Frontal cortex (tissue), 4 donors: ENCODE measurements around the gene ADAMTS2. TPM values are rescaled to one million over a fixed set of nuclear protein-coding genes. Genes with fewer than 3 reads are reported as not detected.

Experiments used
- DNase-seq, 2 donors: peaks; one replicate each; pipeline ENCODE4 v3.0.0; 2012; ENCODE audit warnings: low spot score in 2 of 2
- FAIRE-seq: peaks from 2 replicates; lab custom pipeline; 2012; peaks lifted over from hg19 to GRCh38; lab: Jason Lieb, UNC
- total RNA-seq: library from RNA; depleted of rRNA; stranded (reverse); fragments of >200 nt; gene quantifications from one replicate; pipeline ENCODE4 v1.2.3, GENCODE V29; 2014
- donor health status: control.
- donor health status: control.
- donor health status: control.

ADAMTS2 gene
- total RNA-seq, 1 donor from 2014 or later = 3.3 TPM

- DNase-seq (no peak), FAIRE-seq (no peak)
These were observed 1.1 kb upstream of the ADAMTS2 start for GRCh38 chr5:179346401-179346800.

- no peak for DNase-seq
- no peak for FAIRE-seq
These were observed 153 bp downstream of the ADAMTS2 start for GRCh38 chr5:179345183-179345432.

- DNase-seq (peak in 1 of 2 donors; percentile 45), FAIRE-seq (no peak)
These were observed 654 bp downstream of the ADAMTS2 start for GRCh38 chr5:179344431-179345182.

- no peak for FAIRE-seq
These were observed 1.4 kb downstream of the ADAMTS2 start for GRCh38 chr5:179343719-179344430.

GRCh38 chr5:179343021-179343718 lies 2.1 kb downstream of the ADAMTS2 start:
- DNase-seq (no peak), FAIRE-seq (no peak)

More at GRCh38 chr5:179343719-179344430, 1.4 kb downstream of the ADAMTS2 start:
- DNase-seq = no peak

GRCh38 chr5:179342577-179342976 lies 2.7 kb downstream of the ADAMTS2 start:
- no peak for FAIRE-seq
- DNase-seq = no peak

- FAIRE-seq (no peak), DNase-seq (no peak)
These were observed 4.8 kb downstream of the ADAMTS2 start for GRCh38 chr5:179340465-179340864.

- DNase-seq (no peak), FAIRE-seq (no peak)
These were observed 5.3 kb downstream of the ADAMTS2 start for GRCh38 chr5:179339996-179340395.

GRCh38 chr5:179339081-179339480 lies 6.2 kb downstream of the ADAMTS2 start:
- DNase-seq = no peak
- no peak for FAIRE-seq

- no peak for FAIRE-seq
These were observed 7.2 kb downstream of the ADAMTS2 start for GRCh38 chr5:179337796-179338676.

GRCh38 chr5:179336871-179337795 lies 8.1 kb downstream of the ADAMTS2 start:
- FAIRE-seq = no peak
- no peak for DNase-seq

More at GRCh38 chr5:179337796-179338676, 7.2 kb downstream of the ADAMTS2 start:
- DNase-seq = no peak

- FAIRE-seq (no peak), DNase-seq (no peak)
These were observed 9.0 kb downstream of the ADAMTS2 start for GRCh38 chr5:179336126-179336870.

- FAIRE-seq (no peak), DNase-seq (no peak)
These were observed 11.2 kb downstream of the ADAMTS2 start for GRCh38 chr5:179333796-179334761.

- no peak for FAIRE-seq
- no peak for DNase-seq
These were observed 12.4 kb downstream of the ADAMTS2 start for GRCh38 chr5:179332741-179333290.

GRCh38 chr5:179331591-179332375 lies 13.5 kb downstream of the ADAMTS2 start:
- DNase-seq (no peak), FAIRE-seq (no peak)
